NK-92 (cell line): ENCODE data around the gene RNF40.

Experiments
- DNase-seq: peaks from one replicate; lab custom pipeline; 2025; ENCODE audit not compliant: unreplicated experiment; lab: John Stamatoyannopoulos, UW

Gene RNF40

DNA sequence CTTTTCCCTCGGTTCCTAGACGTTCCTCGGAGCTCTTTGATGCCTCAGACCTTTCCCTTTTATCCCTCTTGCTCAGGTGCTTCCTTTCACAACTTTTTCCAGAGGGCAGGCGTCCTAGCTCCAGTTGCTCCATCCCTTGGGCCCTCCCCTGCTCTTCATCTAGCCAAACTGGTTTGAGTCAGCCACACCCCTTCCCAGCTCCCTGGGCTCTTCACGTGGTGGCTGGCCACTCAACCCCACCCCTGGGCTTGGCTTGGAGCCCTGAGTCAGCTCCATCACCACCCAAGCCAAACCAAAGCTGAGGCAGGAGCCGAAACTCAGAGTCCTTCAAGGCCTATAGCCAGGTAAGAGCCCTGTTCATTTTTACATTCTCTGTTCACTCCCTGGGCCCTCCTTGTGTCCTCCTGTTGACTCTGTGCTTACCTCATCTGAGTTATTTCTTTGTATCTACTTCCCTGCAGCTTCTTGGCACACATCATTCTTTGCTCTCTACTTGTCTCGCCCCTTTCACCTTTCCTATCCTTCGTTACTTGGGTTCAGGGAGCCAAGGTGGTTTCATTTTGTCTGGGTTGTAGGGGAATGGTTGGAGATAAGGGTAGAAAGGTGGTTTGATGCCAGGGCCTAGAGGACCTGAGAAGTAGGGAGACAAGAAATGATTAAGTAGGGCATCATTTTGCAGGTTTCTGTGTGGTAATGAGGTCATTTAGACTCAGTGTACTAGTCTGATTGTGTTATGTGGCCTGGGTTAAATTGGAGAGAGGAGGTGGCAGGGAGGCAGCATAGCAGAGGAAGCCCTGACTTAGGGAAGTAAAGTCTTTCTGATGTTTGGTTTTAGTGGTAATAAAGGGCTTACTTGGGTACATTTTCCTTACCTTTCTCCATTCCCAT is 21.5 kb upstream of the RNF40 start:
- DNase-seq: no peak

GRCh38 chr16:30741461-30741914 is 20.6 kb upstream of the RNF40 start:
- no peak for DNase-seq

- DNase-seq: no peak
Observed at GRCh38 chr16:30743716-30744115, 18.4 kb upstream of the RNF40 start.

- DNase-seq: no peak
Observed at GRCh38 chr16:30744183-30744582, 17.9 kb upstream of the RNF40 start.

GRCh38 chr16:30745082-30745481 is 17.0 kb upstream of the RNF40 start:
- DNase-seq: no peak

- DNase-seq: no peak
Observed at GRCh38 chr16:30746638-30747175, 15.4 kb upstream of the RNF40 start.

GRCh38 chr16:30747331-30747730 is 14.8 kb upstream of the RNF40 start:
- no peak for DNase-seq

GRCh38 chr16:30747799-30748633 is 14.1 kb upstream of the RNF40 start, which contains the start of gene PHKG2:
TSS of gene PHKG2 (plus strand) at chr16:30748425. CDS start at chr16:30748821, 396 bp downstream.
- DNase-seq: peak; percentile 59

DNA sequence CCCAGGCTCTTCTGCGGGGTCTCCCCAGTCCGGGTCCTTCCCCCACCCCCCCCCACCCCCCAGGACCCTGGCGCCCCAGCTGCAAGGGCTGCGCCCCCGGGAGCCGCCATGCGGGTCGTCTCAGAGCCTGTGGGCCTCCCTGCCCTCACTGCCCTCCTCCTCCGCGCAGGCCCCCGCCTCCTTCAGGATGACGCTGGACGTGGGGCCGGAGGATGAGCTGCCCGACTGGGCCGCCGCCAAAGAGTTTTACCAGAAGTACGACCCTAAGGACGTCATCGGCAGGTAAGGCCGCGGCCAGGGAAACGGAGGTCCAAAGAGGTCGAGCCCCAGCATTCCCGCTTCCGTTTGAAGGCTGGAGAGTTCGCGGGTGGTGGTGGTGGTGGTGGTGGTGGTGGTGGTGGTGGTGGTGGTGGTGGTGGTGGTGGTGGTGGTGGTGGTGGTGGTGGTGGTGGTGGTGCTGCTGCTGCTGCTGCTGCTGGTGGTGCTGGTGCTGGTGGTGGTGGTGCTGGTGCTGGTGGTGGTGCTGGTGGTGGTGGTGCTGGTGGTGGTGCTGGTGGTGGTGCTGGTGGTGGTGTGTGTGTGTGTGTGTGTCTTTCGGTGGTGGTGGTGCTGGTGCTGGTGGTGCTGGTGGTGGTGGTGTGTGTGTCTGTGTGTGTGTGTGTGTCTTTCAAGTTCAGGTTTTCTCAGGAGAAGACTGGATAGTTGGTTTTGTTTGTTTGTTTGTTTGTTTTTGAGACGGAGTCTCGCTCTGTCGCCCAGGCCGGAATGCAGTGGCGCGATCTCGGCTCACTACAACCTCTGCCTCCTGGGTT is 13.3 kb upstream of the RNF40 start:
- DNase-seq: no peak

DNA sequence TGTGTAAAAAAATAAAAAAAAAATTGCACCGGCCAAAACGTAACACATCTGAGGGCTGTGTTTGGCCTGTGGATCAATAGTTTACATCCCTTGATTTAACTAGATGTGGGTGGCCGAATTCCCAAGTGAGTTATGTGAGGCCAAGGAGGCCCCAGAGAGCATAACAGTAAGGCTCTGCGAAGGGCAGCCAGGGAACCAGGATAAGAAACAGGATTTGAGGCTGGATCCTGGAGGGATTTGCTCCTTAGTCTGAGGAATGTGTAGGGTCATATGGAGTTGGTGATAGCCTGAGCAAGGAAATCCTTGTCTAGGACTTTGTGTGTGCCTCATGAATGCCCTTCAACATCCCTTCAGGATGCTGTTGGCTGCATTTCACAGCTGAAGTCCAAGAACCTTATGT is 11.9 kb upstream of the RNF40 start:
- no peak for DNase-seq

DNA sequence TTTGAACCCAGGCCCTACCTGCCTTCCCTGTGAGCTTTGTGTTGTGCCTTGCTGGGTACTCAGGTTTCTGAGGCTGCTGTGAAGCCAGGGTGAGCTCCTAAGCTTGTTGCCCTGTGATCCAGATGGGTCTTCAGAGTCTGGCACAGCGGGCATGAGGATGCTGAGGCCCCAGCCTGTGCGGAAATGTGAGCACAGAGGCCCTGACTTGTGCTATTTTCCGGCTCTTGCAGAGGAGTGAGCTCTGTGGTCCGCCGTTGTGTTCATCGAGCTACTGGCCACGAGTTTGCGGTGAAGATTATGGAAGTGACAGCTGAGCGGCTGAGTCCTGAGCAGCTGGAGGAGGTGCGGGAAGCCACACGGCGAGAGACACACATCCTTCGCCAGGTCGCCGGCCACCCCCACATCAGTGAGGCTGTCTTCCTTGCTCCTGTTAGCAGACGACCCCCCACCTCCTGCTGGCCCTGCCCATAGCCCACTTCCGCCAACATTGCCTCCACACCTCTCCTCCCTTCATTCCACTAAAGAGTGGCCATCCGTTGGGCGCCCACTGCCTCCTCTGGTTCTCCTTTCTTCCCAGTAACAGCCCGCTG is 11.2 kb upstream of the RNF40 start:
- no peak for DNase-seq

DNA sequence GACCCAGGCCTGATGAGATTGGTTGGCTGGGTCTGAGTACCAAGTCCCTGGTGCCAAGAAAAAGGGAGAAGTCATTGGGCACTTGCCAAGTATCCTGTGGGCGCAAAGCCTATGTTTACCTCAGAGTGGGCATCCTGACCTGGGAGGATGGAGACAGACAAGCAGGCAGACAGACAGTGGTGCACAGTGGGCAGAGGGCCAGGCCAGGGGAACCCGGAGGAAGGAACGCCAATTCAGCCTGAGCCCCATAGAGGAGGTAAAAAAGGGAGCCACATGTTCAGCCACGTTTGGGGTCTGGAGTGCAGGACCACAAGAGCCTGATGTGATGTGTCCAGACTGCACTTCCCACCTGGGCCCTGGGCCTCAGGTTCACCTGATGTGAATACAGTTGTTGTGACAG is 8.5 kb upstream of the RNF40 start:
- no peak for DNase-seq

- DNase-seq: no peak
Observed at GRCh38 chr16:30755955-30756780, 6.0 kb upstream of the RNF40 start.

DNA sequence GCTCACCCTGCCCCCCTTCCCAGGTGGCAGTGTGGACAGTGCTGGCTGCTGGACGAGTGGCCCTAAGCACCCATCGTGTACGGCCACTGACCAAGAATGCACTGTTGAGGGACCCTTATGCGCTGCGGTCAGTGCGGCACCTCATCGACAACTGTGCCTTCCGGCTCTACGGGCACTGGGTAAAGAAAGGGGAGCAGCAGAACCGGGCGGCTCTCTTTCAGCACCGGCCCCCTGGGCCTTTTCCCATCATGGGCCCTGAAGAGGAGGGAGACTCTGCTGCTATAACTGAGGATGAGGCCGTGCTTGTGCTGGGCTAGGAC is 5.4 kb upstream of the RNF40 start:
- no peak for DNase-seq

- no peak for DNase-seq
Observed at GRCh38 chr16:30757316-30757715, 4.8 kb upstream of the RNF40 start.

DNA sequence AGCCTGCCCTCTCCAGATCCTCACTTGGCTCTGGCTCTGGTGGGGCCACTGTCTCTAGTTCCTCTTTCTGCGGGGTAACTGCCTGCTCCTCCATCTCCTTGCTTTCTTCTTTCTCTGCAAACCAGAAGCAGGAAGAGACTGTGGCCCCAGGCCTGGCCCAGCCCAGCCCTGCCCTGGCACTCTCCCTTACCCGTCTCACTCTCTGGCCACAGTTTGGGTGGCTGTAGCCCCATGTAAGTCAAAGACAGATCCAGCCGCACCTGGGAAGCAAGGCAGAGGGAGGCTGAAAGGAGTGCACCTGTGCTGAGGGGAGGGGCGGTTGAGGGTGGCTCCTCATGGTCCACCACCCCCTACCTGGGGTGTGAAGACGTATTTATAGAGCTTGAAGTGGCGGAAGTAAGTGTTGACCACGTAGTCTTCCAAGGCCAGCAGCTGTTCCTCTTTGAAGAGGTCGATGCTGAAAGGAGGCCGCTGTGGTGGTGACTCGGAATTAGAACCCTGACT is 3.1 kb upstream of the RNF40 start:
- DNase-seq: no peak

GRCh38 chr16:30760001-30760559 is 2.0 kb upstream of the RNF40 start:
- no peak for DNase-seq

DNA sequence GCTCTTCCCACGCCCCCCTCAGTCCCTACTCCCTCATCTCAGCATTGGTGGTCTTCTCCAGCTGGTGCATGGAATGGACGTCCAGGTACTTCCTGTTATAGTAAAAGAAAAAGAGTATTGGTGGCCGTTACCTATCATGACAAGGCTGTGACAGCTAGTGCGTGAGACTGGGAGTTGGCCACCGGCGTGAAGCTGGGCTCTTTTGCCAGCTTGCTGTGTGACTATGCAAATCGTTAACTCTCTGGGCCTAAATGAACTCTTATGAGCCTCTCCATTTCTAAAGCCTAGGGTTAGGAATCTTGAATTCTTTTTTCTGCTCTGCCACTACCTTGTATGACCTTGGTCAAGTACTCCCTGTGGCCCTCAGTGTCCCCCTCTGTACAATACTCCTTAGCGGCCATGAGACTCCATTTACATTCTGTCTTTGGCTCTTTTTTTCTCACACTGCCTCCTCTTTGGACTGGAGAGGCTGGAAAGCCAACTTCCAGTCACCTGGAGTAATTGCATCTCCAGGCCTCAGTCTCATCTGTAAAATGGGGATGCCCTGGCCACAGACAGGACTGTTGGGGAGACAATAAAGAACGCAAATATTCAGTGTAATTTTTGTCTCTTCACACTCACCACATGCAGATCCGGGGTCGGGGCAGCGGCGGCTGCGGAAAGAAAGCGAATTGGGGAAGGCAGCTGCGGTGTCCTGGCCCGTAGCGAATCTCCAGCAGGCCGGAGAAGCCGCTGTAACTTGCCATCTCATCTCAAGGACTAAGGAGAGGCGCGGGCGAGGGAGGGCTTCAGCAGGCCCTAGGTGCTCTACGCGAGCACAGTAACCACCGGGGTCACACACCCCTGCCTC is 1.3 kb upstream of the RNF40 start:
- no peak for DNase-seq
